Right cardiac atrium (tissue), 5 donors: Measurements from ENCODE around the gene TLE3. TPM values are rescaled to one million over a fixed set of nuclear protein-coding genes. Genes with fewer than 3 reads are reported as not detected.

ENCODE experiments used
- ATAC-seq, 2 donors: fragments of 200-7000 bp; cut with Tn5 transposase; one replicate each; pipeline versions ENCODE4 v1.8.0 to v1.9.1; 2020; ENCODE audit warnings: moderate library complexity in 2 of 2, mild to moderate bottlenecking in 1 of 2
- DNase-seq, 3 donors: peaks; one replicate each; pipeline ENCODE4 v3.0.0-alpha.2; 2020
- H3K27ac ChIP-seq: one replicate; pipeline ENCODE4 v1.5.1; 2013; ENCODE audit warnings: mild to moderate bottlenecking, low read length, control low read depth, moderate library complexity
- H3K27me3 ChIP-seq: one replicate; pipeline ENCODE4 v1.6.1; 2013; ENCODE audit not compliant: control insufficient read depth, insufficient read depth
- H3K4me1 ChIP-seq: one replicate; pipeline ENCODE4 v1.6.1; 2013; ENCODE audit warnings: low read length; ENCODE audit not compliant: control insufficient read depth, insufficient read depth
- H3K4me3 ChIP-seq: one replicate; pipeline ENCODE4 v1.5.1; 2013; ENCODE audit warnings: low read length, control low read depth
- H3K9me3 ChIP-seq: one replicate; pipeline ENCODE4 v1.6.1; 2013; ENCODE audit warnings: low read length; ENCODE audit not compliant: control insufficient read depth
- WGBS: extraction: QIAGEN DNeasy Blood & Tissue Kit; methylation state at CpG from one replicate; pipeline ENCODE4 v1.1.7; 2013; 5-methylcytosine and 5-hydroxymethylcytosine counted together
- intact Hi-C, 4 donors: fragments of 100-400 bp; cut with DNase I; formaldehyde crosslinking; loops; one replicate each; pipeline versions ENCODE4 v1.11.0 to v1.14.0; 2022 to 2023
- polyA plus RNA-seq: library from polyadenylated mRNA; stranded (reverse); fragments of 200-250 nt; gene quantifications from one replicate; pipeline ENCODE4 v1.2.3, GENCODE V29; 2013
- total RNA-seq, 4 donors: library from RNA; stranded (reverse); fragmentation: NEBNext Ultra II Directional; extraction: Animal tissue kit (Norgen Biotek cat#: 25700); gene quantifications; one replicate each; pipeline ENCODE4 v1.2.1, GENCODE V29; 2021
- donor health status: healthy with polysubstance abuse.
- donor health status: DM: no; HTN: yes; CAD: no.
- donor health status: DM: no; HTN: no; CAD: no.
- donor health status: DM: no; HTN: yes; CAD: no; lungs with severe emphysema.
- donor health status: DM: yes; HTN: yes; CAD: no.

TLE3 gene
- total and polyA plus RNA-seq, 5 donors = 10.7 to 35.4 (median 23.5) TPM

- peak in 1 of 3 donors; percentile 26 for DNase-seq
- H3K4me1 ChIP-seq = peaks cover 1% of the 10 kb centered on the region
- no peak for ATAC-seq
- H3K4me3 ChIP-seq = no peak overlapping the region
- intact Hi-C loops = no loop called here
- H3K27ac ChIP-seq = no peak overlapping the region
- no peaks in the 10 kb centered on the region for H3K9me3 ChIP-seq
- 86% methylated on average over 5 of the region's 5 CpGs for WGBS
- no peaks in the 10 kb centered on the region for H3K27me3 ChIP-seq
Observed at GRCh38 chr15:70046679-70047369, 50.9 kb downstream of the TLE3 start.

DNA sequence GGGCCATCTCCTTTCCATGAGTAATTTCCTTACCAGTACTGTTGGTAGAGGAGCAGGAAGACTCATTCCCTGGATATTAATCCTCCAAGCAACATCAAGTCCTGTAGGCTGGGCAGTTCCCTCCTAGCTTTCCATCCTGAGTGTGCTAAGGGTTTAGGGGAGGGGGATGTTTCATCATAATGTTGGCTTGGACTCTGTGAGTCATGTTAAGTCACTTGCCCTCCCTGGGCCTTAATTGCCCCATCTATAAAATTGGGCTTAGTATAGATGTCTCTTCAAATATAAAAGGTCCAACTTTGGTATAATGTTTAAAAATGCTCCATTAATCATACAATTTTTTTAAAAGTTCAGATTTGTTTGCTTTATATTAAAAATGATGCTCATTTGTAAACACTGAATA lies 52.7 kb downstream of the TLE3 start:
- intact Hi-C loops = no loop called here
- H3K27me3 ChIP-seq = no peaks in the 10 kb centered on the region
- H3K9me3 ChIP-seq = no peaks in the 10 kb centered on the region
- DNase-seq = no peak
- peaks cover 1% of the 10 kb centered on the region for H3K4me1 ChIP-seq
- H3K27ac ChIP-seq = no peak overlapping the region
- no peak overlapping the region for H3K4me3 ChIP-seq
- no peak for ATAC-seq

GRCh38 chr15:70044168-70044567 lies 53.5 kb downstream of the TLE3 start:
- WGBS = 86% methylated on average over 3 of the region's 3 CpGs
- Histone ChIP-seq H3K4me3 (no peak overlapping the region), H3K27me3 (no peaks in the 10 kb centered on the region), H3K9me3 (no peaks in the 10 kb centered on the region), H3K4me1 (peaks cover 1% of the 10 kb centered on the region), H3K27ac (no peak overlapping the region)
- DNase-seq (peak in 1 of 3 donors; percentile 6), ATAC-seq (no peak)
- intact Hi-C loops = no loop called here

DNA sequence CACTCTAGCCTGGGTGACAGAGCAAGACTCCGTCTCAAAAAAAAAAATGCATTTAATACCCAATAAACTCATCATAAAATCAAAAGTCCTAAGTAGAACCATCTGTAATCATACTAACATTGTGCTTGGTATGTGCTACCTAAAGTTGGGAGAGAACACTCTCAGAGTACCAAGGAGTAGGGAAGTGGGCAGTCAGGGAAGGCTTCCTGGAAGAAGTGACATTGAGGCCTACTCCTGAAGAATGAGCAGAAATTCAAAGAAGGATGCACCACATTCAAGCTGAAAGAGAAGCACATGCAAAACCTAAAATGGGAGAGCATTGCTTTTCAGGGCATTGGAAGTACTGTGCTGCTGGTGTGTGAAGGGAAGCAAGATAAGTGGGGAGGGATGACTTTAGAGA lies 54.1 kb downstream of the TLE3 start:
- ATAC-seq (no peak), DNase-seq (no peak)
- Histone ChIP-seq H3K4me3 (no peak overlapping the region), H3K27me3 (no peaks in the 10 kb centered on the region), H3K27ac (no peak overlapping the region), H3K9me3 (no peaks in the 10 kb centered on the region), H3K4me1 (peaks cover 1% of the 10 kb centered on the region)
- 96% methylated on average over 1 of the region's 1 CpG for WGBS
- intact Hi-C loops = no loop called here

DNA sequence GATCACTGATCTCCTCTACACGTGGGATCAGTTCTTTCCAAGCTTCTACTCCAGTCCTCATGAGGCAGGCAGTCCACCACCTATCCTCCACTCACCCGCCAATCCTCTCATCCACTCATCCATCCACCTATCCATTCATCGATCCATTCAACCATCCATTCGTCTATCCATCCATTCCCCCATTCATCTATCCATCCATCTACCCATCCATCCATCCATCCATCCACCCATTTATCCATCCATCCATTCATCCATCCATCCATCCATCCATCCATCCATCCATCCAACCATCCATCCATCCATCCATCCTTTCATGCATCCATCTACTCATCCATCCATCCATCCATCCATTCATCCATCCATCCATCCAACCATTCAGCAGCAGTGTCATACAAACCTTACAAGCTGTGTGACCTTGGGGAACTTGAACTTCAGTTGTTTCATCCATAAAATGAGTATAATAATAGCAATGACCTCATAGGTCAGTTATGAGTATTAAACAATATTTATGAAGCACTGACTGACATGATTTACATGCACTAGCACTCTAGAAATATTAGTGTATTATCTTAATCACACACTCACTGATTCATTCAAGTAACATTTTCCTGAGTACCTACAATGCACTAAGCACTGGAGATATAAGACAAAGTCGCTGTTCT lies 55.0 kb downstream of the TLE3 start:
- DNase-seq (no peak), ATAC-seq (no peak)
- intact Hi-C loops = no loop called here
- no peaks in the 10 kb centered on the region for H3K27me3 ChIP-seq
- no peaks in the 10 kb centered on the region for H3K9me3 ChIP-seq
- H3K27ac ChIP-seq = no peak overlapping the region
- 95% methylated on average over 5 of the region's 5 CpGs for WGBS
- H3K4me3 ChIP-seq = no peak overlapping the region
- no peaks in the 10 kb centered on the region for H3K4me1 ChIP-seq

GRCh38 chr15:70039917-70040316 lies 57.8 kb downstream of the TLE3 start:
- no peaks in the 10 kb centered on the region for H3K9me3 ChIP-seq
- no peak overlapping the region for H3K4me3 ChIP-seq
- WGBS = 80% methylated on average over 3 of the region's 3 CpGs
- intact Hi-C loops = no loop called here
- H3K27ac ChIP-seq = no peak overlapping the region
- no peaks in the 10 kb centered on the region for H3K4me1 ChIP-seq
- DNase-seq = no peak
- no peak for ATAC-seq
- H3K27me3 ChIP-seq = no peaks in the 10 kb centered on the region

GRCh38 chr15:70038730-70039392 lies 58.9 kb downstream of the TLE3 start:
- intact Hi-C loops = no loop called here

GRCh38 chr15:70037292-70037640 lies 60.5 kb downstream of the TLE3 start:
- Histone ChIP-seq H3K27ac (no peak overlapping the region), H3K4me3 (no peak overlapping the region), H3K4me1 (no peaks in the 10 kb centered on the region), H3K9me3 (no peaks in the 10 kb centered on the region), H3K27me3 (no peaks in the 10 kb centered on the region)
- DNase-seq = no peak
- intact Hi-C loops = no loop called here
- no peak for ATAC-seq
- 93% methylated on average over 2 of the region's 2 CpGs for WGBS

More at GRCh38 chr15:70038730-70039392, 58.9 kb downstream of the TLE3 start:
- Histone ChIP-seq H3K27me3 (no peaks in the 10 kb centered on the region), H3K4me1 (no peaks in the 10 kb centered on the region), H3K9me3 (no peaks in the 10 kb centered on the region), H3K27ac (no peak overlapping the region), H3K4me3 (no peak overlapping the region)
- 72% methylated on average over 4 of the region's 4 CpGs for WGBS
- no peak for ATAC-seq
- DNase-seq = peak in 1 of 3 donors; percentile 5

DNA sequence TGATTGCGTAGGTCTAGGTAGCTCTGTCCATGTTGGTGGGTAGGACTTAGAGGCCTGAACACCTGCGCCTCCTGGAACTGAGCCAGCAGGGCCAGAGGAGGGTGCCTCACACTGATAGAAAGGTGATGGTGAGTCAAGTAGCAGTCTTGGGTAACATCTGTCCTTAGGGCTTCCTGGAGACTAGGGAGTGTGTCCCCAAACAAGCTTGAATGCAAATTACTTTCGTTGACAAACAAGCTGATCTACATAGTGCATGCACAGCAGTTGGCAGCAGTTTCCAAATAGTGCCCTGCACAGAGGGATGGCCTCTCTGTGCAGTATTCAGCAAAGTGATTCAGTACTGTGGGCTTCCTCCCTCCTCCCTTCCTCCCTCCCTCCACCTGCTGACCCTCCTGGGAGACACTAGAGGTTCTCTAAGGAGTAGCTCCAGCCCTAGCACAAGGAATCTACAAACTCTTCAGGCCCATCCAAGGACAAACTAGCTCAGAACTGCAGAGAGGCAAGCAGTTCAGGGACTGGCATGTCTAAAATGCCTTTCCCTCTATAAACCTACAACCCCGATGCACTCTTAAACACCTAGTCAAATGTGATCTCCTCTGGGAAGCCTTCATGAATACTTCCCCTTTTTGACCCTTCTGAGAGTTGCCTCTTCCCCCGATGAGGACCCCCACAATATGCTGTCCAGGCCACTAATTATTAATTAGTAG lies 61.0 kb downstream of the TLE3 start:
- Histone ChIP-seq H3K9me3 (no peaks in the 10 kb centered on the region), H3K27me3 (no peaks in the 10 kb centered on the region), H3K27ac (no peak overlapping the region), H3K4me3 (no peak overlapping the region), H3K4me1 (no peaks in the 10 kb centered on the region)
- DNase-seq = no peak
- no peak for ATAC-seq
- 79% methylated on average over 5 of the region's 5 CpGs for WGBS
- intact Hi-C loops = no loop called here

DNA sequence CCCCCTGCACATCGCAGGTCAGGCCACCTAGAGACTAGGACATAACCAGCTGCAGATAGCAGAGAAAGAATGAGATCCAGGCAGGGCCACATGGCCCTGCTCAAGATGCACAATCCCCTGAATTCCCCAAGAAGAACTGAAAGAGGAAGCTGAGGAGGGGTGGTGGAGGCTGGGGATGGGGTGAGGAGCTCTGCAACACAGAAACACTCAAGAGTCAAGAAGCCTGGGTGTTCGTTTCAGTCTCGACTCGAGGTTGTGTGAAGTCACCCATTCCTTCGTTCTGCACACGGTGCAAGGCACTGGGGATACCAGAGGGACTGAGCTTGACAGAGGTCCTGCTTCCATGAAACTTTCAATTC lies 62.0 kb downstream of the TLE3 start:
- WGBS = 80% methylated on average over 6 of the region's 6 CpGs
- ATAC-seq = no peak
- Histone ChIP-seq H3K4me3 (no peak overlapping the region), H3K9me3 (no peaks in the 10 kb centered on the region), H3K4me1 (no peaks in the 10 kb centered on the region), H3K27me3 (no peaks in the 10 kb centered on the region), H3K27ac (no peak overlapping the region)
- intact Hi-C loops = no loop called here
- no peak for DNase-seq

DNA sequence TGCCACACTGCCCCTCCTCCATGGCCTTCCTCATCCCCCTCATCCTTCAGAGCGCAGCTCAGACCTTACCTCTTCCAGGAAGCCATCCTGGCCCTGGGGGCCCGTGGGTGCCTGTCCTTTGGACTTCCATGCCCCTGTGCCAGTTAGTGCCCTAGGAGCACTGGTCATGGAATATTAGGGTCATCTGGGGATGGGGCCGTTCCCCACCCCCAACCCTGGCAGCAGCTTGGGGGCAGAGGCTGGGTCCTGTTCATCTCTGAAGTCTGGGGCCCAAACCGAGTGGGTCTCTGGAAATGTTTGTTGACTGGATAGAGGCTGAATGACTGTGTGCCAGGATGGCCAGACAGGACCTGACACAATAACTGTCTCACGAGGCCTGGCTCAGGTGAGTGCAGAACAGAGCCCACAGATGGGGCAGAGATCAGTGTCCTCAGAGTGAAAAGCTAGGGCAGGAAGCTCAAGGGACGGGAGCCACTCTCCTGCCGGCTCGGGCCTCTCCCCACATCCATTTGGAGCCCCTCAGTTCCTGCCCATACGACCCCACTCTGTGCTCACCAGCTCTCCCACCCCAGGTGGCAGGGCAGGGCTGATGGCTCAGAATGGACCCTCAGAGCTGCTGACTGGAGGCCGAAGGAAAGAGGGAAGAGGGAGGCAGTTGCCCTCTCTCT lies 62.5 kb downstream of the TLE3 start:
- no peaks in the 10 kb centered on the region for H3K9me3 ChIP-seq
- H3K27me3 ChIP-seq = no peaks in the 10 kb centered on the region
- ATAC-seq (no peak), DNase-seq (no peak)
- intact Hi-C loops = no loop called here
- H3K4me3 ChIP-seq = no peak overlapping the region
- WGBS = 90% methylated on average over 10 of the region's 10 CpGs
- no peaks in the 10 kb centered on the region for H3K4me1 ChIP-seq
- no peak overlapping the region for H3K27ac ChIP-seq
